ENCODE measurements around the gene ADRA2C.

DNA sequence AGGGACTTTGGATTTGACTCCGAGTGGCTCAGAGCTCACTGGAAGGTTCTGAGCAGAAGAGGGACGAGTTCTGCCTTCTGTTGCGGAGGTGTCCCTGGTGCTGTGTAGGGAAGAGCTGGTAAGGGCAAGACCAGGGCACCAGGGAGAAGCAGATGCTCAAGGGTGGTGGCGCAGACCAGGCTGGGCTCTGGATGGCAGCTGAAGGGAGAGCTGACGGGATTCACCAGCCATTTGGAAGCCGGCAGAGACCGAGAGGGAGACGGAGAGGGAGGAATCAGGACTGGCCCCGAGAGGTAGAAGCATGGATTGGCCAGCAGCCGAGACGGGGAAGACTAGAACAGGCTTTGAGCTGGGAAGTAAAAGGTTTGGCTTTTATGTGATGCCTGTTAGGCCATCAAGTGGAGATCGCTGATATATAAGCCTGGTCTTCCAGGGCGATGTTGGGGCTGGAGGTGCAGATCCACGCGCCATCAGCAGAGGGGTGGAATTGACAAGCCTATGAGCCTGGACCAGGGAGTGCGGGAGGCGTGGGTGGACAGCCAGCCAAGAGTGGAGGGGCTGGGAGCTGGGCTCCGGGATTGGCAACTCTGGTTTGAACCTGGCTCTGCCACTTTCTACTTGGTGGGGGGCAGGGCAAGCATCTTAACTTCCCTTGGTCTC is 43.4 kb downstream of the ADRA2C start:
- TF ChIP-seq, protein P1, sequence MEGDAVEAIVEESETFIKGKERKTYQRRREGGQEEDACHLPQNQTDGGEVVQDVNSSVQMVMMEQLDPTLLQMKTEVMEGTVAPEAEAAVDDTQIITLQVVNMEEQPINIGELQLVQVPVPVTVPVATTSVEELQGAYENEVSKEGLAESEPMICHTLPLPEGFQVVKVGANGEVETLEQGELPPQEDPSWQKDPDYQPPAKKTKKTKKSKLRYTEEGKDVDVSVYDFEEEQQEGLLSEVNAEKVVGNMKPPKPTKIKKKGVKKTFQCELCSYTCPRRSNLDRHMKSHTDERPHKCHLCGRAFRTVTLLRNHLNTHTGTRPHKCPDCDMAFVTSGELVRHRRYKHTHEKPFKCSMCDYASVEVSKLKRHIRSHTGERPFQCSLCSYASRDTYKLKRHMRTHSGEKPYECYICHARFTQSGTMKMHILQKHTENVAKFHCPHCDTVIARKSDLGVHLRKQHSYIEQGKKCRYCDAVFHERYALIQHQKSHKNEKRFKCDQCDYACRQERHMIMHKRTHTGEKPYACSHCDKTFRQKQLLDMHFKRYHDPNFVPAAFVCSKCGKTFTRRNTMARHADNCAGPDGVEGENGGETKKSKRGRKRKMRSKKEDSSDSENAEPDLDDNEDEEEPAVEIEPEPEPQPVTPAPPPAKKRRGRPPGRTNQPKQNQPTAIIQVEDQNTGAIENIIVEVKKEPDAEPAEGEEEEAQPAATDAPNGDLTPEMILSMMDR (IDR thresholded peaks at IDR 0.05), result no peak
- no peak for TF ChIP-seq POLR2A (IDR thresholded peaks at IDR 0.05)
- no peak for TF ChIP-seq POLR2AphosphoS5 (IDR thresholded peaks at IDR 0.05; ENCODE audit: insufficient read depth in 1 of 2, low read depth in 1 of 2)
